Esophagus muscularis mucosa (tissue), 4 donors: ENCODE measurements around the gene MICU1. TPM values are rescaled to one million over a fixed set of nuclear protein-coding genes. Genes with fewer than 3 reads are reported as not detected.

Experiments
- DNase-seq: peaks from one replicate; pipeline ENCODE4 v3.0.0-alpha.2; 2017; ENCODE audit errors: extremely low spot score
- H3K27ac ChIP-seq, 4 donors: fragments of 200-600 bp; sonication (generic); replicated peaks in 1 of 4; 1 replicate in 3 of 4; 2 replicates in 1 of 4; pipeline ENCODE4 v1.5.1; 2016 to 2019; ENCODE audit warnings: mild to moderate bottlenecking in 1 of 4
- H3K27me3 ChIP-seq, 4 donors: fragments of 200-600 bp; sonication (generic); one replicate each; pipeline versions ENCODE4 v1.5.1 to v1.6.0; 2016 to 2019
- H3K36me3 ChIP-seq, 4 donors: fragments of 200-600 bp; sonication (generic); one replicate each; pipeline ENCODE4 v1.5.1; 2016 to 2019
- H3K4me1 ChIP-seq, 4 donors: fragments of 200-600 bp; sonication (generic); one replicate each; pipeline ENCODE4 v1.5.1; 2016 to 2019
- H3K4me3 ChIP-seq, 4 donors: fragments of 200-600 bp; sonication (generic); 1 replicate in 2 of 4; 2 replicates in 2 of 4; pipeline ENCODE4 v1.5.1; 2016 to 2019; ENCODE audit warnings: mild to moderate bottlenecking in 4 of 4, moderate library complexity in 1 of 4
- H3K9me3 ChIP-seq, 4 donors: fragments of 200-600 bp; sonication (generic); 1 replicate in 3 of 4; 2 replicates in 1 of 4; pipeline ENCODE4 v1.5.1; 2016 to 2019
- EP300 ChIP-seq: sonication (generic); formaldehyde crosslinking; IDR thresholded peaks from one replicate; pipeline ENCODE4 v1.6.1; 2017; ENCODE audit warnings: antibody characterized with exemption
- POLR2A ChIP-seq: fragments of 450-650 bp; IDR thresholded peaks from one replicate; pipeline ENCODE4 v1.6.1; 2017; ENCODE audit warnings: antibody characterized with exemption, moderate library complexity, mild to moderate bottlenecking, low read depth
- POLR2AphosphoS5 ChIP-seq, 2 donors: sonication (generic); formaldehyde crosslinking; IDR thresholded peaks; one replicate each; pipeline ENCODE4 v1.6.1; 2017; ENCODE audit warnings: antibody characterized with exemption in 2 of 2
- WGBS: methylation state at CpG from one replicate; pipeline ENCODE4 v1.1.5; 2018; 5-methylcytosine and 5-hydroxymethylcytosine counted together
- intact Hi-C: fragments of 100-400 bp; cut with DNase I; formaldehyde crosslinking; loops from one replicate; pipeline ENCODE4 v1.15.1; 2023
- total RNA-seq, 4 donors: library from RNA; depleted of rRNA; stranded (reverse); fragments of >200 nt; gene quantifications; one replicate each; pipeline versions ENCODE4 v1.1.0 to v1.2.1, GENCODE V29; 2016
- TF ChIP-seq, protein P1 (sequence below), 3 experiments: fragments of 200-600 bp in 2 of 3; fragments of 450-650 bp in 1 of 3; sonication (generic) in 2 of 3; IDR thresholded peaks; one replicate each; pipeline ENCODE4 v1.5.1; 2017 to 2019; ENCODE audit warnings: antibody characterized with exemption in 3 of 3, mild to moderate bottlenecking in 2 of 3, moderate library complexity in 1 of 3

The MICU1 gene
- total RNA-seq, 4 donors from 2014 or later: 31.6 to 39.7 (median 35.0) TPM

DNA sequence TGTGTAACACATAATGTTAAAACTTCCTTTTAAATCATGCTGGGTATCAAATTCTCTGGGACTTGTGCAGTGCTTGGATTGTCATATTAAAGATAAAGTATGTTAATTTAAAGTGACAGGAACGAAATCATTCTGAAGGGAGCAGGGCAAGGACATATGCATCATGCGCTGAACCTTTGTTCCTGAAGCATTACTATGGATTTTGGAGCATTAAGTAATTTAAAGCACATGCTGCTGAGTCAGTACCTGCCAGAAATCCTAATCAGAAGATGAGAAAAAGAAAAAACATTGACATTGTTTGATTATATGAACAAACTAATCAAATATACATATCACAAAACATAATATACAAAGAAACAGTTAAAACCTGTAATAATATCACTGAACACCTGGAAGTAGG lies 101.4 kb downstream of the MICU1 start:
- H3K4me1 ChIP-seq: no peaks in the 10 kb centered on the region
- no peak overlapping the region for H3K27ac ChIP-seq
- whole genome bisulfite sequencing: 92% methylated on average over 2 of the region's 2 CpGs
- no peaks in the 10 kb centered on the region for H3K9me3 ChIP-seq
- H3K27me3 ChIP-seq: no peaks in the 10 kb centered on the region
- intact Hi-C loops: no loop called here
- TF ChIP-seq, protein P1, sequence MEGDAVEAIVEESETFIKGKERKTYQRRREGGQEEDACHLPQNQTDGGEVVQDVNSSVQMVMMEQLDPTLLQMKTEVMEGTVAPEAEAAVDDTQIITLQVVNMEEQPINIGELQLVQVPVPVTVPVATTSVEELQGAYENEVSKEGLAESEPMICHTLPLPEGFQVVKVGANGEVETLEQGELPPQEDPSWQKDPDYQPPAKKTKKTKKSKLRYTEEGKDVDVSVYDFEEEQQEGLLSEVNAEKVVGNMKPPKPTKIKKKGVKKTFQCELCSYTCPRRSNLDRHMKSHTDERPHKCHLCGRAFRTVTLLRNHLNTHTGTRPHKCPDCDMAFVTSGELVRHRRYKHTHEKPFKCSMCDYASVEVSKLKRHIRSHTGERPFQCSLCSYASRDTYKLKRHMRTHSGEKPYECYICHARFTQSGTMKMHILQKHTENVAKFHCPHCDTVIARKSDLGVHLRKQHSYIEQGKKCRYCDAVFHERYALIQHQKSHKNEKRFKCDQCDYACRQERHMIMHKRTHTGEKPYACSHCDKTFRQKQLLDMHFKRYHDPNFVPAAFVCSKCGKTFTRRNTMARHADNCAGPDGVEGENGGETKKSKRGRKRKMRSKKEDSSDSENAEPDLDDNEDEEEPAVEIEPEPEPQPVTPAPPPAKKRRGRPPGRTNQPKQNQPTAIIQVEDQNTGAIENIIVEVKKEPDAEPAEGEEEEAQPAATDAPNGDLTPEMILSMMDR (IDR thresholded peaks at IDR 0.05): no peak
- TF ChIP-seq EP300 (no peak), POLR2A (no peak), POLR2AphosphoS5 (IDR thresholded peaks at IDR 0.05) (no peak)
- H3K36me3 ChIP-seq: no peaks in the 10 kb centered on the region
- DNase-seq: no peak
- H3K4me3 ChIP-seq: no peak overlapping the region

DNA sequence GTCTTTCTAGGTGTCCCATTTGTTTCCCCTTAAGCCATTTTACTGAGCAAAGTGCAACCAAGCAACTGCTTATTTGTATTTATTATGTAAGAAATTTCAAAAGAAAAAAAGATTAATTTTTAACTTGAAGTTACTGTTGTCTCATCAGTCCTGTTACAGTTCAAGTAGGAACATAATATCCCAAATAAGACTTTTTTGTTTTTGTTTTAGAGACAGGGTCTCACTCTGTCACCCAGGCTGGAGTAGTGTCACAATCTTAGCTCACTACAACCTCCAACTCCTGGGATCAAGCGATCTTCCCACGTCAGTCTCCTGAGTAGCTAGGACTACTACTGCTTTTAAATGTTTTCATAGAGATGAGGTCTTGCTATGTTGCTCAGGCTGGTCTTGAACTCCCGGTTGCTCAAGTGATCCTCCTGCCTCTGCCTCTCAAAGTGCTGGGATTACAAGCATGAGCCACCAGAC lies 101.9 kb downstream of the MICU1 start:
- TF ChIP-seq POLR2A (no peak), EP300 (no peak)
- TF ChIP-seq, protein P1 (IDR thresholded peaks at IDR 0.05): no peak
- H3K4me3 ChIP-seq: no peak overlapping the region
- DNase-seq: no peak
- no peaks in the 10 kb centered on the region for H3K9me3 ChIP-seq
- H3K36me3 ChIP-seq: no peaks in the 10 kb centered on the region
- H3K27me3 ChIP-seq: no peaks in the 10 kb centered on the region
- WGBS: 95% methylated on average over 3 of the region's 3 CpGs
- H3K27ac ChIP-seq: no peak overlapping the region
- no peaks in the 10 kb centered on the region for H3K4me1 ChIP-seq
- intact Hi-C loops: no loop called here

DNA sequence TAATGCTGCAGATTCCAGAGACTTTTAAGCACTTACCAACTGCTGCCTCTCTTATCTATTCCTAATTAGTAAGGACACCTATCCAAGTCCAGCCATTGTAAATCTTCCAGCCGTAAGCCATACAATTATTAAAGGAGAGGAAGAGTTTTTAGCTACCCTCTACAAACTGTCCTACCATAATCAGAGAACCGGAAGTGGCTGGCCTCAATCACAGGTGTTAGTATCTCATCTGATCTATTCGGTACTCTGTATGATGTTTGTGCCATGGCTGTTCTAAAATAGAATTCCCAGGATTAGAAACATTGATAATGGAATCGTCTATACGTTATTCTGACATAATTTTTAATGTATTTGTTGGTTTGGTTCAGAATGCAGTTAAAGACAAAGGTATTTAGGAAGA lies 102.8 kb downstream of the MICU1 start:
- TF ChIP-seq POLR2A (no peak), POLR2AphosphoS5 (IDR thresholded peaks at IDR 0.05) (no peak), EP300 (no peak)
- TF ChIP-seq, protein P1 (IDR thresholded peaks at IDR 0.05): no peak
- Histone ChIP-seq H3K4me1 (no peaks in the 10 kb centered on the region), H3K36me3 (peaks cover 0 to 6% (median 0%) of the 10 kb centered on the region in 4 donors), H3K27me3 (no peaks in the 10 kb centered on the region), H3K4me3 (no peak overlapping the region), H3K9me3 (no peaks in the 10 kb centered on the region), H3K27ac (no peak overlapping the region)
- no peak for DNase-seq
- 98% methylated on average over 5 of the region's 5 CpGs for WGBS
- intact Hi-C loops: no loop called here

DNA sequence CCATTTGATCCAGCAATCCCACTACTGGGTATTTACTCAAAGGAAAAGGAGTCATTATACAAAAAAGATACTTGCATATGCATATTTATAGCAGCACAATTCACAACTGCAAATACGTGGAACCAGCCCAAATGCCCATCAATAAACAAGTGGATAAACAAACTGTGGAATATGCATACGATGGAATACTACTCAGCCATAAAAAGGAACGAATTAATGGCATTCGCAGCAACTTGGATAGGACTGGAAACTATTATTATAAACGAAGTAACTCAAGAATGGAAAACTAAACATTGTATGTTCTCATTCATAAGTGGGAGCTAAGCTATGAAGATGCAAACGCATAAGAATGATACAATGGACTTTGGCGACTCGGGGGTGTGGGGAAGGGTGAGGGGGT lies 108.6 kb downstream of the MICU1 start:
- 98% methylated on average over 8 of the region's 8 CpGs for WGBS
- intact Hi-C loops: no loop called here

More for the DNA sequence above, 108.6 kb downstream of the MICU1 start:
- no peak overlapping the region for H3K27ac ChIP-seq
- no peaks in the 10 kb centered on the region for H3K4me1 ChIP-seq
- TF ChIP-seq, protein P1 (IDR thresholded peaks at IDR 0.05): no peak
- no peak for TF ChIP-seq EP300
- TF ChIP-seq POLR2A: no peak
- no peak for TF ChIP-seq POLR2AphosphoS5 (IDR thresholded peaks at IDR 0.05)
- no peak overlapping the region for H3K4me3 ChIP-seq
- peaks cover 0 to 6% (median 0%) of the 10 kb centered on the region in 4 donors for H3K36me3 ChIP-seq
- DNase-seq: no peak
- H3K27me3 ChIP-seq: no peaks in the 10 kb centered on the region
- no peaks in the 10 kb centered on the region for H3K9me3 ChIP-seq
